GM18520 (cell line): ENCODE results near the gene ASRGL1.
"Not testable (repeated sequence)": the region's sequence is repeated elsewhere in the genome, so short reads cannot be mapped to it uniquely, and the experiment has no call there.

Experiments
- ATAC-seq: cut with Tn5 transposase; IDR thresholded peaks from one replicate; pipeline ENCODE4 v1.9.1; 2021; ENCODE audit not compliant: unreplicated experiment

The ASRGL1 gene

DNA sequence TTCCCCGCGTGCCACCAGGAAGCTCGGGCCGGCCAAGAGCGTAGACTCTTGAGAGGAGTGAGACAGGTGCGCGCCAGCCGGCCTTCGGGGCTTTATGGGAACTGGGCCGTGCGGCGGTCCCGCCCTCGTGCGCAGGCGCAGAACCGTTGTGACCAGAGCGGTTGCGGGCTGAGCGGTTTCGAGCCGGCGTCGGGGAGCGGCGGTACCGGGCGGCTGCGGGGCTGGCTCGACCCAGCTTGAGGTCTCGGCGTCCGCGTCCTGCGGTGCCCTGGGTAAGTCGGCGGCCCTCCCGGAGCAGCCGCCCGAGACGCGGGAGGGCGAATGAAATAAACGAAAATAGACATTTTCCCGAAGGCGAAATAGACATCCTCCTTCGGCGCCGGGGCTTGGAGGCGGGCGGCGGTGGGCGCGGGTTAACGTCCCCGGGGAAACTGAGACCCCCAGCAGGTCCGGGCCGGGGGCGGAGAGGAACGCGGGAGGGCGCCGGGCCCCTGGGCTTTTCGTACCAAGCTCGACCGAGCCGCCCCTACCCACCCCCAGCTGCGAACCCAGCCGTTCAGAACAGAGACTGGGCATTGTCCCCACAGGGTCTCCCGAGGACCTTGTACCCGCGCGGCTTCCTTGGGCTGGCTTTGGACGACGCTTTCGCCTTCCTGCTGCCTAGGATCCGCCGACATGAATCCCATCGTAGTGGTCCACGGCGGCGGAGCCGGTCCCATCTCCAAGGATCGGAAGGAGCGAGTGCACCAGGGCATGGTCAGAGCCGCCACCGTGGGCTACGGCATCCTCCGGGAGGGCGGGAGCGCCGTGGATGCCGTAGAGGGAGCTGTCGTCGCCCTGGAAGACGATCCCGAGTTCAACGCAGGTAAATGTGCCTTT, at the start of gene ASRGL1:
TSS of gene ASRGL1 (plus strand) at position 146 of the 879 bp plus-strand sequence. CDS start at position 676, 530 bp downstream.
- no peak for ATAC-seq

DNA sequence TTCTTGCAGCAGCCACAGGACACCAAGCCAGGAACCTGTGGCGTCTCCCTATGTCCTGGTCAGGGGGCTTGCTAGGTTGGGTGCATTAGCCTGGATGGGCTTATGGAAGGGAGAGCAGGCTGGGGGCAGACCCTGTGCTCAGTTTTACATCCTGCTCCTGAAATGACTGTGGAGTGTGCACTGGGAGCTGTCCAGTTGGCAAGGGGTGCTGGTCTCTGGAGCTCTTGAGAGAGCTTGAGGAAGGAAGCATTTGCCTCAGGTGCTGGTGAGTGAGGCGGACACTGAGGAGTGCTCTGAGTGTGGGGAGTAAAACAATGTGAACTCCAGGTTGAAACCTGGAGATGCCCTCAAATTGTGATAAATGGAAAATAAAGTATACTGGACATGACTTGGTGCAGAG, 41.7 kb upstream of the ASRGL1 start:
- no peak for ATAC-seq

DNA sequence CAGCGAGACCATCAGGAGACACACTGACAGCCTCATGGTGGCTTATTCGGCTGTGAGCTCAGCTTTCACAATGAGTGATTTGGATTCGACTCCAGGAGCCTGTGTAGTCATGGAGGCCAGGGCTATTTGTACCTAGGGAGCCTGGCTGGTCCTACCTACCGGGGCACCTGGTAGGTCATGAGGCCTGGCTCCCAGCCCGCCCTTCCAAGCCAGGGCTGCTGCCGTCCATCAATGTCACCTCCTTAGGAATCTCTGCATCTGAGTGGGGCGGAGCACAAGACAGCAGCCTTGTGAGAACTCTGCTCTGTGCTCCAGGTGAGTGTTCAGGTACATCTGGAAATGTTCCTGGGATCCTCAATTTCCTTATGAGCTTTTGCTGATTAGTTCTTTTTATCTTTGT, 38.3 kb upstream of the ASRGL1 start, which contains the start of gene SCGB1D4:
TSS of gene SCGB1D4 (minus strand) at position 101 of the 400 bp plus-strand sequence. CDS start at position 36, 65 bp downstream.
- ATAC-seq, result no peak

DNA sequence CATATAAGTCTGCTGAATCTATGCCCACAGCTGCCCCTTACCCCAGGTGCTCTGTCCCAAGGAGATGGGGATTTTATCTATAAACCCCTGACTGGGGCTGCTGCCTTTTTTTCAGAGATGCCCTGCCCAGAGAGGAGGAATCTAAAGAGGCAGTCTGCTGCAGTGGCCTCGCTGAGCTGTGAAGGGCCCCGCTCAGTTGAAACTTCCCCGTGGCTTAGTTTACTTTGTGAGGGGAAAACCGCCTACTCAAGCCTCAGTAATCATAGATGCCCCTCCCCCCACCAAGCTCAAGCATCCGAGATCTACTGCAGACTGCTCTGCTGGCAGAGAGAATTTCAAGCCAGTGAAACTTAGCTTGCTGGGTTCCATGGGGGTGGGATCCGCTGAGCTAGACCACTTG, 31.0 kb upstream of the ASRGL1 start:
- ATAC-seq, result no peak

DNA sequence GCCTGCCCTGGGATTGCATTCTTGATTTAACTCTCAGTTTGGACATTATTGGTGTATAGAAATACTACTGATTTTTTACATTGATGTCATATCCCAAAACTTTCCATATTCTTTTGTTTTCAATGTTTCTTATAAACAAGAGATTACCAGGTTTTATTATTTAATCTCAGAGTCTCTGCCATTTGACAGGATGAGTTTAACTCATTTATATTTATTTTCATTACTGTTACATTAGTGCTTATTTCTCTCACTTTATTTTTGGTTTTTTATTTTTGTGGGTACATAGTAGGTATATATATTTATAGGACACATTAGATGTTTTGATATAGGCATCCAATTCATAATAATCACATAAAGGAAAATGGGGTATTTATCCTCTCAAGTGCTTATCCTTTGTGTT, 29.3 kb upstream of the ASRGL1 start:
- no peak for ATAC-seq

DNA sequence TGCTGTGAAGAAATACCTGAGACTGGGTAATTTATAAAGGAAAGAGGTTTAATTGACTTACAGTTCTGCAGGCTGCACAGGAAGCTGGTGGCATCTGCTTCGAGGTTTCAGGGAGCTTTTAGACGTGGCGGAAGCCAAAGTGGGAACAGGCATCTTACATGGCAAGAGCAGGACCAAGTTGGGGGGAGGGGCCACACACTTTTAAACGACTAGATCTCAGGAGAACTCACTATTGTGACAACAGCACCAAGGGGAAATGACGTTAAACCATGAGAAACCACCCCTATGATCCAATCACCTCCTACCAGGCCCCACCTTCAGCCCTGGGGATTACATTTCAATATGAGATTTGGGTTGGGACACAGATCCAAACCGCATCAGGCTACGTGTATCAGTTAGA, 27.3 kb upstream of the ASRGL1 start:
- ATAC-seq, result no peak

DNA sequence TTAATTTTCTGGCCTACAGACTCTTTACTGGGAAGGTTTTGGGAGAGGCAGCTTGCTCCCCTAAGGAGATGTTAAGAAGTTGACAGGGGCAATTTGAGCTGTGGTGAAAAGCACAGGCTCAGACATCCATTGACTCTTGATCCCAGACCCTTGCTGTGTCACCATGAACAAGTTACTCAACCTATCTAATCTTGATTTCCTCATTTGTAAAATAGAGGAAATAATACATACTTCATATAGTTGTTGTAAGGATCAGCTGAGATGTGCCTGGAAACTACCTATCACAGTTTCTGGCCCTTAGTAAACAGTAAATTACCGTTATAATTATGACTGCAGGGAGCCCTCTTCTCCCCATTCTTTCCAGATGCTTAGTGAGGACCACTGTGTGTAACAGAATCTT, 21.8 kb upstream of the ASRGL1 start:
- no peak for ATAC-seq

DNA sequence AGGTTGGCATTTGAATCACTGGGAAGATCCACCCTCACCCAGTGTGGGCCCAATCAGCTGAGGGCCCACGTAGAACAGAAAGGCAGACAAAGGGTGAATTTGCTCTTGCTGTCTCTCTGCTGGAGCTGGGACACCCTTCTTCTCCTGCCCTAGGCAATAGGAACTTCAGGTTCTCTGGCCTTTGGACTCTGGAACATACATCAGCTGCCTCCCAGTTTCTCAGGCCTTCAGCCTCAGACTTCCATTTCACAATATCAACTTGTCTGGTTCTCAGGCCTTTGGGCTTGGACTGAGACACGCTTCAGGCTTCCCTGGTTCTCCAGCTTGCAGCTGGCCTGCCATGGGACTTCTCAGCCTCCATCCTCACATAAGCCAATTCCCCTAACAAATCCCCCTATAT, 14.7 kb upstream of the ASRGL1 start:
- no peak for ATAC-seq

DNA sequence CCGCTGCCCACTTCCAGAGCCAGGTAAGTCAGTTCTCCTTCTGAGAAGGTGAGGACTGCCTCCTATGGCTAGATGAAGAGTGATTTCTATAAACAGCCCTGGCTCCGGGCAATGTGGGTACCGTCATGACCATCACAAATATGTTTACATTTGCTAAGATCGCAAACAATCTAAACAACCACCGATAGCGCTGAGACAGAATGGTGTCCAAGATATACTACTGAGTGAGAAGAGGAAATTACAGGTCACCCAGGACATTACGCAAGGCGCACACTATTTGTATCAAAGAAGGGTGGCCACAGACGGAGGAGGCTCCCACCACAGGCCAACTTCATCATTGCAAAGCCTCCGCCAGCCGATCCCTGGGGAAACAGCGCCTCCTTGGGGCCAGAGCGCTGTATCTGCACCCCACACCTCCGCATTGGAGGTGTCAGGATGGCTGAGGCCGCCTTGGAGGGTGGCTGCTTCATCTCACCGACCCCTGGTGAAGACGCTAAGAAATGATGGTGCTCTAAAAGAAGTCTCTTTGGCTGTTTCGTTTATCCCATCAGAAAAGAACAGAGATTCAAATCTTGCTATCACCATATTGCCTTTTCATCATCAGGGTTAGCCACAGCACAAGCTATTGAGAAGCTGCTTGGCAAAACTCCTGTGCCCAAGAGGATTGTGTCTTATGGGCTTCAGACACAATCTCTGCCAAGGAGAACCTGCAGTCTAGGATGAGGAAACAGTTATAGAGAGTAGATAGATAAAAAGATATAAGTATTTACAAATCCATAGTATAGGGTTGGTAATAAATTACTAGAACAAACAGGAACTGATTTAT, 12.3 kb upstream of the ASRGL1 start:
- ATAC-seq, result no peak

DNA sequence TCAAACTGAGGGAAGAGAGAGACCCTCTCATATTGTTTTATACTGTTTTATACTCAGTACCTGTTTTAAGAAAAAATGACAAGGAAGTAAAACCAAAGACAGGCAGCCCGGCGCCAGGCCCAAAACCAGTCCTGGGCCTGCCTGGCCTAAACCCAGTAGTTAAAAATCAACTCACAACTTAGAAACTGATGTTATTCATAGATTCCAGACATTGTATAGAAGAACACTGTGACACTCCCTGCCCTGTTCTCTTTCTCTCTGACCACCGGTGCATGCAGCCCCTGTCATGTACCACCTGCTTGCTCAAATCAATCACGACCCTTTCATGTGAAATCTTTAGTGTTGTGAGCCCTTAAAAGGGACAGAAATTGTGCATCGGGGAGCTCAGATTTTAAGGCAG, 11.5 kb upstream of the ASRGL1 start:
- ATAC-seq, result not testable (repeated sequence)

DNA sequence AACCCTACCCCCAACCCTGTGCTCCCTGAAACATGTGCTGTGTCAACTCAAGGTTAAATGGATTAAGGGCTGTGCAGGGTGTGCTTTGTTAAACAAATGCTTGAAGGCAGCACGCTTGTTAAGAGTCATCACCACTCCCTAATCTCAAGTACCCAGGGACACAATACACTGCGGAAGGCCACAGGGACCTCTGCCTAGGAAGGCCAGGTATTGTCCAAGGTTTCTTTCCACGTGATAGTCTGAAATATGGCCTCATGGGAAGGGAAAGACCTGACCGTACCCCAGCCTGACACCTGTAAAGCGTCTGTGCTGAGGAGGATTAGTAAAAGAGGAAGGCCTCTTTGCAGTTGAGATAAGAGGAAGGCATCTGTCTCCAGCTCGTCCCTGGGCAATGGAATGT, 10.5 kb upstream of the ASRGL1 start:
- ATAC-seq, result not testable (repeated sequence)

DNA sequence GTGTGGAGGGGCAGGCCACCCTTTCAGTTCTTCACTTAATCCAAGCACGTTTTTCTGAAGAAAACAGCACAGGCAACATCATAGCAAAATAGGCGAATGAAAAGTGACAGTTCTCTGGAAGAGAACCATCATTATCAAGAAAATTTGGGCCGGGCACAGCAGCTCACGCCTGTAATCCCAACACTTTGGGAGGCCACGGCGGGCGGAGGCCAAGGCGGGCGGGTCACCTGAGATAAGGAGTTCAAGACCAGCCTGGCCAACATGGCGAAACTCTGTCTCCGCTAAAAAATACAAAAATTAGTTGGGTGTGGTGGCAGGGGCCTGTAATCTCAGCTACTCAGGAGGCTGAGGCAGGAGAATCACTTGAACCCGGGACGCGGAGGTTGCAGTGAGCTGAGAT, 9.7 kb upstream of the ASRGL1 start:
- not testable (repeated sequence) for ATAC-seq

DNA sequence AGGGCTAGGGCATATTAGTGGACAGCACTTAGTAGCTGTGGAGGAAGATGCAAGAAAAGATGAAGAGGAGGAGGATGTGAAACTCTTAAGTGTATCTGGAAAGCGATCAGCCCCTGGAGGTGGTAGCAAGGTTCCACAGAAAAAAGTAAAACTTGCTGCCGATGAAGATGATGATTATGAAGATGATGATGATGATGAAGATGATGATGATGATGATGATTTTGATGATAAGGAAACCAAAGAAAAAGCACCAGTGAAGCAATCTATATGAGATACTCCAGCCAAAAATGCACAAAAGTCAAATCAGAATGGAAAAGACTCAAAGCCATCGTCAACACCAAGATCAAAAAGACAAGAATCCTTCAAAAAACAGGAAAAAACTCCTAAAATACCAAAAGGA, 6.0 kb upstream of the ASRGL1 start:
- ATAC-seq, result not testable (repeated sequence)

DNA sequence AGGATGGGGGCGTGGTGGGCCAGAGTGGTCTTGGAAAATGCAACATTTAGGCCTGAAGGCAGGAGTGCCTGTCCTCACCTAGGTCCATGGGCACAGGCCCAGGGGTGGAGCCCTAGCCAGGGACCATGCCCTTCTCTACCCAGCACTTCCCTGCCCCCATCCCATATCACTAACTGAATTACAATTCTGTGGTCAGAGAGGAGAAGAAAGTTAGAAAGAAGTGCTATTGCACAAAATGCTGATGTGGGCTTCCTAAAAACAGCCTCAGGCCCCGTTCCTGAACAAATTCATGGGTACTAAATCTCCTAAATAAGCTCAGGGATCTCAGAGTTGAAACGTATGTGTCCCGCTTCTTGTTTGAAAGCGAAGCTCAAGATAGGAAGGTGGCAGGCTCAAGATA, 3.5 kb upstream of the ASRGL1 start:
- ATAC-seq, result no peak

DNA sequence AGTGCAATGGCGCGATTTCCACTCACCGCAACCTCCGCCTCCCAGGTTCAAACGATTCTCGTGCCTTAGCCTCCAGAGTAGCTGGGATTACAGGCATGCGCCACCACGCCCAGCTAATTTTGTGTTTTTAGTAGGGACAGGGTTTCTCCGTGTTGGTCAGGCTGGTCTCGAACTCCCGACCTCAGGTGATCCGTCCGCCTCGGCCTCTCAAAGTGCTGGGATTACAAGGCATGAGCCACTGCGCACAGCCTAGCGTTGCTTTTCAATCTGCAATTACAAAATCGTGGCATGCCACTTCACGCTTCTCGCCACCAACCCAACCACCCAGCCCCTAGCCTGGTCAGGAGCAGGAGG, 322 bp upstream of the ASRGL1 start:
- ATAC-seq, result not testable (repeated sequence)

DNA sequence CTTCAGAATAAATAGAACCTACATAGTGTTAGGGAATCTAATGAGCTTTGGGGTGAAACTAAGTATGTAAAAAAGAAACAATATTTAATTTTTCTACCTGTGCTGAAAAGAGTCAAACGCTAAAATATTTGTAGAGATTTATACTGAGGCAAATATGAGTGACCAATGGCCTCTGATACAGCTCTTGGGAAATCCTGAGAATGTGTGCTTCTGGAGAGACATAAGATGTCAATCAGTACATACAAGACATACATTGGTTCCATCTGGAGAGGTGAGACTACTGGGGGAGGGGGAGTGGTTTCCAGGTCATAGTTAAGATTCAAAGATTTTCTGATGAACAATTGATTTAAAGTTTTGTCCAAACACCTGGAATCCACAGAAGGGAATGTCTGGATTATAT, 970 bp downstream of the ASRGL1 start:
- no peak for ATAC-seq

DNA sequence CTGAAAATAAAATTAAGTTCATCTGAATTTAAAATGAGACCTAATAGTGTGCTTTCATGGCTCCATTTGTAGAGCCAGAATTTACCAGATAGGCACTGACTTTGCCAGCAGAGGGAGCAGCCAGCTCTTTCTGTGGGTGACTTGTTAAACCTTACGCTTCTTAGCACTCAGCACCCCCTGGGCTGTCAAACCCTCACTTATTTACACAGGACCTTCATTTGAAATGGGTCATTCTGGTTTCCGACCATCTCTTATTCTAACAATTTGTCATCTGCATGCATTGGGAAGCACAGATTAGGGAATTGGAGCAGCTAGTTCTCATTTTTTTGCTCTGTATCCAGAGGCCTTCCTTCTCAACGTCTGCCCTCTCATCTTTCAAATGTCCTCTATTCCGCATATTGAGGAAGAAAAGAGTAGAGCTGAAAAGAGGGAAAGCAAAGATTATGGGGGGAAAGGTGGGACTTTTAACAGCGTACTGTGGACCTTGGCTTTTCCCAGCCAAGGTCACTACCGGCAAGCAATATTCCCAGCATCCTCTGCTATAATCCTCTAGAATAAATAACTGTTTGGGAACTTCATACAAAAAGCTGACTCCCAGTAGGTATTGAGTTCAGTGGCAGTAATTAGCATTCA, 3.1 kb downstream of the ASRGL1 start:
- ATAC-seq, result no peak

DNA sequence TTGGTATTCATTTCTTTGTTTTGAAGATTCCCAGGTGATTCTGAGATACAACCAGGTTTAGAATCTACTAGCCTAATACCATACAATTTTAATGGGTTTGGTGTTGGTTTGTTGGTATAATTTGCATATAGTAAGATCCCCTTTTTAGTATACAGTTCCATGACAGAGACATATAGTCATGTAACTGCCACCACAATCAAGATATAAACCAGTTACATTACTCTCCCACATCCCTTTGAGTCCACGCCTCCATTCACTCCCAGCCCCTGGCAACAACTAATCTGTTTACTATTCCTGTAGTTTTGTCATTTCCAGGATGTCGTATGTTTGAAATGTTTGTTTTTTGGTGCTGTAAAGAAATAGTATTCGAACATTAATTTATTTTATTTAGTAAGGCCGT, 4.3 kb downstream of the ASRGL1 start:
- no peak for ATAC-seq

DNA sequence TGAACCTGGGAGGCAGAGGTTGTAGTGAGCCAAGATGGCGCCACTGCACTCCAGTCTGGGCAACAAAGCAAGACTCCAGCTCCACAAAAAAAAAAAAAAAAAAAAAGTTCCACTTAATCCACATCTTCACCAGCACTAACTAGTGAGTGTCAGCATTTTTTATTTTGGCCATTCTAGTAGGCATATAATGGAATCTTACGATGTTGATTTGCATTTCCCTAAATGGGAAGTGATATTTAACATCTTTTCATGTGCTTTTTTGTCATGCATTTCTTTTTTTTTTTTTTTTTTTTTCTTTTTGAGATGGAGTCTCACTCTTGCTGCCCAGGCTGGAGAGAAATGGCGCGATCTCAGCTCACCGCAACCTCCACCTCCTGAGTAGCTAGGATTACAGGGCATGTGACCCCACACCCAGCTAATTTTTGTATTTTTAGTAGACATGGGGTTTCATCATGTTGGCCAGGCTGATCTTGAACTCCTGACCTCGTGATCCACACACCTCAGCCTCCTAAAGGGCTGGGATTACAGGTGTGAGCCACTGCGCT, 6.5 kb downstream of the ASRGL1 start:
- not testable (repeated sequence) for ATAC-seq

DNA sequence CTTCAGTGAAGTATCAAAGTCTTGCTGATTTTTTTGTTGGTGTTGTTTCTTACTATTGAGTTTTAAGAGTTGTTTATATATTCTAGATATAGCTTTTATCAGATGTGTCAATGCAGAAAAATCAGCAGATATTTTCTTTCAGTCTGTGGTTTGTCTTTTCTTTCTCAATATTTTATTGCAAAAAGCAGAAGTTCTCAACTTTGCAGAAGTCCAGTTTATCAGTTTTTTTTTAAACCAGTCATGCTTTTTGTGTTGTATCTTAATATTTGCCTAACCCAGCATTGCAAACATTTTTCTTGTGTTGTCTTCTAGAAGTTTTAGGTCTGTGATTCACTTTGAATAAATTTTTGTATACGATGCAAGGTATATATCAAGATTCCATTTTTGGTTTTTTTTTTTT, 7.0 kb downstream of the ASRGL1 start:
- no peak for ATAC-seq

DNA sequence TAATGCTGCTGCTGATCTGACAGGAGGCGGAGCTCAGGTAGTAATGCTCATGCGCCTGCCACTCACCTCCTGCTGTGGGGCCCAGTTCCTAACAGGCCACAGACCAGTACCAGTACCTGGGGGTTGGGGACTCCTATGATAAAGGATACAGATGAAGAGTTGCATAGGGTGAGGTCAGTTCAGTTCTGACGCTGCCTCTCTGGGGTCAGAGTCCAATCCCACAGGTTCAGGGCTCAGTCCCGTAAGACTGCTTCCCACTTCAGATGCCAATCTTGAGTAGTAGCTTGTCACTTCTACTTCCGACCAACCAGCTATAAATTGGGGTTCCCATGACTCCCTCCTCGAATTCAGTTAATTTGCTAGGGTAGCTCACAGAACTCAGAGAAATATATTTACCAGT, 8.6 kb downstream of the ASRGL1 start:
- ATAC-seq, result no peak
